ENCODE data around the gene GNA15.

DNA sequence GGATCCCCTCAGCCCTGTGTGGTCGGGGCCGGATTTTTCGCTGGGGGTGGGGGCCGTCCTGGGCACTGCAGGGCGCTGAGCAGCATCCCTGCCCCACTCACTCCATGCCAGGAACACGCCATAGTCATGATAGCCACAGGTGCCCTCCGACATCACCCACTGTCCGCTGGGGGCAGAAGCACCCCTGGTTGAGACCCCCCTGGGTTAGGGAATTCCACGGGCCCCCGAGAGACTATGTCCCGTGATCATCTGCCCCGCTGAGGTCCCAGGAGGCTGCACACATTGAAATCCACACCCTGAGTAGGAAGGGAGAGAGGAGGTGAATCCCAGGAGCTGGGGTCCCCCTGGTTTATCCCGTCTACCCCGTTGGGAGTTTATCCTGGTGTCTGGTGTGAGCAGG lies 66.1 kb downstream of the GNA15 start:
- TF ChIP-seq, protein P1, sequence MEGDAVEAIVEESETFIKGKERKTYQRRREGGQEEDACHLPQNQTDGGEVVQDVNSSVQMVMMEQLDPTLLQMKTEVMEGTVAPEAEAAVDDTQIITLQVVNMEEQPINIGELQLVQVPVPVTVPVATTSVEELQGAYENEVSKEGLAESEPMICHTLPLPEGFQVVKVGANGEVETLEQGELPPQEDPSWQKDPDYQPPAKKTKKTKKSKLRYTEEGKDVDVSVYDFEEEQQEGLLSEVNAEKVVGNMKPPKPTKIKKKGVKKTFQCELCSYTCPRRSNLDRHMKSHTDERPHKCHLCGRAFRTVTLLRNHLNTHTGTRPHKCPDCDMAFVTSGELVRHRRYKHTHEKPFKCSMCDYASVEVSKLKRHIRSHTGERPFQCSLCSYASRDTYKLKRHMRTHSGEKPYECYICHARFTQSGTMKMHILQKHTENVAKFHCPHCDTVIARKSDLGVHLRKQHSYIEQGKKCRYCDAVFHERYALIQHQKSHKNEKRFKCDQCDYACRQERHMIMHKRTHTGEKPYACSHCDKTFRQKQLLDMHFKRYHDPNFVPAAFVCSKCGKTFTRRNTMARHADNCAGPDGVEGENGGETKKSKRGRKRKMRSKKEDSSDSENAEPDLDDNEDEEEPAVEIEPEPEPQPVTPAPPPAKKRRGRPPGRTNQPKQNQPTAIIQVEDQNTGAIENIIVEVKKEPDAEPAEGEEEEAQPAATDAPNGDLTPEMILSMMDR (IDR thresholded peaks at IDR 0.05; ENCODE audit: low read depth, low read length, poor library complexity, severe bottlenecking): no peak
- TF ChIP-seq EZH2phosphoT487 (IDR thresholded peaks at IDR 0.05; ENCODE audit: borderline replicate concordance, low read length): no peak
